Raji (cell line): ENCODE results near the gene GPER1.

Experiments used
- POLR2A ChIP-seq: IDR thresholded peaks from 2 replicates; pipeline ENCODE4 v1.6.1; 2011; ENCODE audit warnings: low read depth, low read length, control low read depth; ENCODE audit not compliant: insufficient read depth

GPER1 gene

DNA sequence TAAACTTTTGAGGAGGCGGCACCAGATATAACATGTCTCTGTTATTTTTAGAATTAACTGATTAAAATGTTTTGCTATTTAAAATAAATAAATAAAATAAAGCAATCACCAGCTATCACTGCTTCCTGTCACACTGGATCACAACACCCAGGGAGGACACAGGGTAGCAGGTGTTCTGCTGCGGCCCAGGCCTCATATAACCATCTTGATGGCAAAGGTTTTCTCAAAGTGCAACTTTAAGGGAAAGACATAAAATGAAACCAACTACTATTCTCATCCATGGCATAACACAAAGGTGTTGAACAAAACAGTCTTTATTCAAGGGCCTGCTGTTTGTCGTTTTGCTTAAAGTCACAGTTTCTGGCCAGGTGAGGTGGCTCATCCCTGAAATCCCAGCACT is 23.2 kb downstream of the GPER1 start:
- no peak for TF ChIP-seq POLR2A

DNA sequence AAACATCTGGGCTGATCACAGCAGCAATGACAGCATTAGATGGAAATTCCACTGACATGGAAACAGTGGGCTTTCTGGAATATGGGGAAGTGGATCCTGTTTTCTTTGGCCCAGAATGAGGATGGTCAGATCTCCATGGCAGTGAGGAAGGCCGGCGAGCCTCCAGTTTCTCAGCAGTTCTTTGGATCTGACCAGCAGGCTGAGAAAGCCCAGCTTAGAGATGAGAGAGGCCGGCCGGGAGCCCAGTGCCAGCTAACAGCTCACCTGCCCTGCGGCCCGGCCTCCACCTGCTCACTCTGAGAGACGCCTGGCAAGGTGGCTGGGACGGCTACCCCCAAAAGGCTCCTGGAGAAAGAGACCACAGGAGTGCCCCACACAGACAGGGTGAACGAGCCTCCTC is 24.2 kb downstream of the GPER1 start:
- TF ChIP-seq POLR2A = no peak

DNA sequence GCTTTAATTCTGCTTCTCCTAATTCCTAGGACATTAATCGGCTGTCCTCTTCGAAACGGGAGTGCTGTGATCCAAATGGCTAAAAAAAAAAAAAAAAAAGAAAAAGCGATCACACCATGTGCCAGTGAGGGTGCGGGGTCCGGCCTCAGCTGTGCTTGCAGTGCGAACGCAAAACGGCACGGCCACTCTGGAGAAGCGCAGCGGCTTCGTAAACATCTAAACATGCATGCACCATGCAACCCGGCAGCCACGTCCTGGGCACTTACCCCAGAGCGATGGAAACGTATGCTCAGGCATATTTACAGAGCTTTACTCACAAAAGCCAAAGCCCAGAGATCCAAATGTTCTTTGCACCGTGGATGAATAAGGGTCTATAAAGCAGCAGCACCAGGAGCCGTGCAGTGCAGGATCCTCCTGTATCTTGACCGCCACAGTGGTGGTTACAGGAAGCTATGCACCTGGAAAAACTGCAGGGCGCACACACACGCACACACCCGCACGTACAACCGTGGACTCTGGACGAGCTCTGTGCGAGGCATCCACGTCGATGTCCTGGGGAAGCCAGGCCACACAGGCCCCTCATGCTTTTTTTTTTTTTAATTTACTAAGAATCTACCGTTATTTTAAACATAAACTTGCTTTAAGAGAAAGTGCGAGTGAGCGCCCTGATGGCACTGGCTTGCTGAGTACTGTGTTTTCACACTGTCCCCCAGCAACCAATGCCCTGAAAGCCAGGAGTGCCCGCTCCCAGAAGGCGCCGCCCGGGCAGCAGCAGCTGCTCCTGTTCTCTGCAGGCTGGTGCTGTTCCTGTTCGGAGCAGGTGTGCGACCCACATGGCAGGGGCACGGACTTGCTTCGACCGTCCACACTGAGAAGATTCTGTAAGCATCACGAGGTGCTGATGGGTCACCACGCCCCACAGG is 25.0 kb downstream of the GPER1 start:
- TF ChIP-seq POLR2A = no peak

DNA sequence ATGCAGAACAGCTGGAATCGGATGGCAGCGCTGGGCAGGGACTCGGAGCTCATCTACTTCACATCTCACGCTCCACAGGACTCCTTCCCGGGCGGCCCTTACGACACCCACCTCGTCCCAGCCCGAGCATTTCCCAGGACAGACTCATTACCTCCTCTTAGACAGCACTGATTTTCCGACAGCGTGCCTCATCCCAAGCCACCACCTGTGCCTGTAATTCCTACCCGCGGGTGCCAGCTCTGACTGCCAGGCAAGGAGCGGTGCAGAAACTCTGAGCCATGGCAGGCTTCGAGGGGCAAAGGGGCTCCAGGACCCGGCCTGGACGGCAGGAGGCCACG is 25.6 kb downstream of the GPER1 start:
- TF ChIP-seq POLR2A = no peak

DNA sequence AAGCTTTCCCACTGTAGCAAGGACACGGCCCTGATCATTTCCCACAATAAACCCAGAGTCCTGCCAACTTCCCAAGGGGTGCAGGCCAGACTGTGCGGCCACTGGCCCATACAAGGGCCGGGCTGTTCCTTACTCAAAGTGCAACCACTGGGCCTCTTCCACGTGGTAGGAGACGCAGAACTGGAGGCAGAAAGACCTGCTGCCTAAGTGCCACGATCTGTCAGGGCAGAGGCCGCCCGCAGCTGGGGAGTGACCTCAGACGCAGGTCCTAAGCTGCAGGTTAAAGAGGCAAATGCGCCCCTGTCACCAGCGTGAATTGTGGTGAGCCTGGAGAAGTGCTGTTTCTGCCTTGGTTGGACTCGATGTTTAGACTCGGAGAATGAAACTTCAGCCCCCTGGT is 26.2 kb downstream of the GPER1 start:
- no peak for TF ChIP-seq POLR2A

DNA sequence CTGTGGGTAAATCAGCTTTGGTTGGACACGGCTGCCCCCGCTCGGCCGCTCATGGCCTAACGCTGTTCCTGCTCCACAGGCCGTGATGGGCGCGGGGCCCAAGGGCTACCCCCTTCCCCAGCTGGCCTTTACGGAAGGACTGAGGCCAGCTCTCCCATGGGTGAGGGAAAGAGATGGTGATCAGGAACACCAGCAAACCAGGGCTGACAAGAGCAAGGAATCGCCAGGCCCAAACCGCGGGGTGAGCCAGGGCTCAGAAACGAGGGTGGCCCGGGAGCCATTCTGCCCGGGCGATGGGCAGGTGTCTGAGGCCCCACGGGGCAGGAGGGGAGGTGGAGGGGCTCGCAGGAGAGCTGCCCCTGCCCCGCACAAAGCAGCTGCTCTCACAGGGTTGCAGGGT is 26.6 kb downstream of the GPER1 start:
- no peak for TF ChIP-seq POLR2A

DNA sequence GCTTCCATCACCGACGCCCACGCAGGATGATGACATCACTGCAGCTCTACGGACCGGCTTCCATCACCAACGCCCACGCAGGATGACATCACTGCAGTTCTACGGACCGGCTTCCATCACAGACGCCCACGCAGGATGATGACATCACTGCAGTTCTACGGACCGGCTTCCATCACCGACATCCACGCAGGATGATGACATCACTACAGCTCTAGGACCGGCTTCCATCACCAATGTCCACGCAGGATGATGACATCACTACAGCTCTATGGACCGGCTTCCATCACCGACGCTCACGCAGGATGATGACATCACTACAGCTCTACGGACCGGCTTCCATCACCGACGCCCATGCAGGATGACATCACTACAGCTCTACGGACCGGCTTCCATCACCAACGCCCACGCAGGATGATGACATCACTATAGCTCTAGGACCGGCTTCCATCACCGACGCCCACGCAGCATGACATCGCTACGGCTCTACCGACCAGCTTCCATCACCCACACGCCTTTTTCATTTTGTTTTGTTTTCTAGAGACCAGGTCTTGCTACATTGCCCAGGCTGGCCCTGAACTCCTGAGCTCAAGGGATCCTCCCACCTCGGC is 29.5 kb downstream of the GPER1 start:
- TF ChIP-seq POLR2A = no peak

DNA sequence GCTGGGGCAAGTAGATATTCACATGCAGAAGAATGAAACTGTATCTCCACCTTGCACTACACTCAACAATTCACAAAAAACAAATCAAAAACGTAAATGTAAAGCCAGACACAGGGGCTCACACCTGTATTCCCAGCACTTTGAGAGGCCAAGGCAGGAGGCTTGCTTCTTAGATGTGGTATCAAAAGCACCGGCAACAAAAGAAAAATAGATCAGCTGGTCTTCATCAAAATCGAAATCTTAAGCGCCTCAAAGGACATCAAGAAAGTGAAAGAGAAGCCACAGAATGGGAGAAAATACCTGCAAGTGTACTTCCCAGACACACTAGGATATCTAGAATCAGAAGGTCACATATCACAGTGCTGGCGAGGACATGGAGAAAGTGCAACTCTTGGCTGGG is 31.3 kb downstream of the GPER1 start:
- TF ChIP-seq POLR2A = no peak

DNA sequence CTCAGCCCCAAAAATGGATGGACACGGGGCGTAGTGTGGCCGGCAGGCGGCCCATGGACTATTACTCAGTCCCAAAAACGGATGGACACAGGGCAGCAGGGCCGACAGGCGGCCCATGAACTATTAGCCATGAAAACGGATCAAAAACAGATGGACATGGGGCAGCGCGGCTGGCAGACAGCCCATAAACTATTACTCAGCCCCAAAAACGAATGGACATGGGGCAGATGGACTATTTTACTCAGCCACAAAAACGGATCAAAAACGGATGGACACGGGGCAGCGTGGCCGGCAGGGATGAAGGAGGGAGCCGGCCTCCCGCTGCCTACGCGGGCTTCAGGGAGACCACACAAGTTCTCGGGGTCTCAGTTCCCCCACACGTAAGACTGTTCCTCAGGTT is 32.9 kb downstream of the GPER1 start:
- no peak for TF ChIP-seq POLR2A

DNA sequence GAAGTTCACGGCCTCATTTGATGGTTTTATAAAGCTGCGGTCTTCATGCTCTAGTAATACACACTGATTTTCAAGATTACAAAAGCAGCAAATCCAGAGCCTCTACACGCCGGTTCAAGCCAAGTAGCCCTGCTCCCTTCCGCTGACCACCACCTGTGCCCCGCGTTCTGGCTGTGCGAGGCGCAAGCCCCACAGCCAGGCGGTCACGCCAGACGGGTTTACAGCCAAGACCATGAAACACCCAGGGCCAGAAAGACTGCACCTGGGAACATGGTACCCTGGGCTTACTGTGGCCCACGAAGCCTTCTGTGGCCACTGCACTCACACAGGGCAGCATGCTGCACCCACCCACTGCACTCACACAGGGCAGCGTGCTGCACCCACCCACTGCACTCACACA is 33.6 kb downstream of the GPER1 start:
- TF ChIP-seq POLR2A = no peak

DNA sequence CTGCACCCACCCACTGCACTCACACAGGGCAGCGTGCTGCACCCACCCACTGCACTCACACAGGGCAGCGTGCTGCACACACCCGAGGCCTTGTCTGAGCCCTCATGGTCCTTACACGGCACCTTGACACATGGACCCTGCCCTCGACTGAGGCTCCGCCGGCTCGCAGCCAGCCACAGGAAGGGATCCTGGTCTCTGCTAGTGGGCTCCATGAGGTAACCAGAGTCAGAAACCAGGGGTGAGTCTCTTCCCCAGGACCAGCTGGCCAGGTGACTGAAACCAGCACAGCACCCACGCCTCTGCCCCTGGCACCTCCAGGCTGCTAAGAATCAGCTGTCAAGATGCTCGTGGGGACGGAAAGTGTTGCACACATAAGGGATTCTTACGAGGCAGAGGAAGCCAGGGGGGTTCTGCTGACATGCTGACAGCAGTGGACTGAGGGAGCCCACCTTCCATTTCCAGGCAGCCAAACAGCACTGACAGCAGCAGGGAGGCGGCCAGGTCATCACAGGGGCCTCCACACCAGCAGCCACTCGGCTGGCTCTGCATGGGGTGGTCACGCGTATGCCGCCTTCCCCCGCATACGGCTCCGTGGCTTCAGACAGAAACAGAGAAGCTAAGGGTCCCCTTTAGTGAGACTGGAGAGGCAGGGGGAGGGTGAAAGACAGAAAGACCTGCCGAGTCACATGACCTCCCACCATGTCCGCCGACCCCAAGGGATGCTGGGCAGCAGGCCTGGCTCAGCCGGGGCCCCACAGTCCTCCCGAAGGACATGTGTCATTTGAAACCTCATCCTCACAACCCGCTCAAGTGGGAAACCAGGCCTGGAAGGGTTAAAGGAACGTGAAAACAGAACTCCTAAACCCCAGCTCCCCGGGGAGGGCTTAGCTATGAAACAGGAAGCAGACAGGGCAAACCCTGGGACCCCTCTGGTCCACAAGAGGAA is 34.2 kb downstream of the GPER1 start:
- no peak for TF ChIP-seq POLR2A

DNA sequence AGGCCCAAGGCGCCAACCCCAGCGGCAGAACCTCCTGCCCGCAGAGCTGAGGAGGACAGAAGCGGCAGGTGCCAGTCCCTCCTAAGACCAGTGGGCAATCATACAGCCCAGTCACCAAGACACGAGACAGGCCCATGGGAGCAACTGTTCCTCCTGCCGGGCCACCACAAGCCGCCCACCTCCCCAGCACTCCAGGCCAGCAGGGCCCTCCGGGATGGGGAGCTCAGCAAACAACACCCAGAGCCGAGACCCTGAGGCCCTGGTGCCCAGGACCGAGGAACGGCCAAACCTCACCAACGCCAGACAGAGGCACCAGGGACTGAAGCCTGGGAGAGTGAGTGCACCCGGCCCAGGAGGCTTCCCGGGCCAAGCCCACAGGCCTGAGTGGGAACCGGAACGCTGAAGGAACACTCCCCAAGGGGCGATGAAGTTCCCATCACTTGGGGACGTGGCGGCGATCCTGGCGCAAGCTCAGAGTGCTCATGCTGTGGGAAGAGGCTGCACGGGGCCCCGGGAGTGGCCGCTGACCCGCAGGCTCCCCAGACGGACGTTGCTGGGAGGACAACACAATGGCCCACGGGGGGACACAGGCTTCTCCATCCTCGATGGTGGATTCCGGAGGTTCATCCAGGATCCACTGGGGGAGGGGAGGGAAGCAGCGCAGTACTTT is 35.1 kb downstream of the GPER1 start:
- TF ChIP-seq POLR2A = no peak

DNA sequence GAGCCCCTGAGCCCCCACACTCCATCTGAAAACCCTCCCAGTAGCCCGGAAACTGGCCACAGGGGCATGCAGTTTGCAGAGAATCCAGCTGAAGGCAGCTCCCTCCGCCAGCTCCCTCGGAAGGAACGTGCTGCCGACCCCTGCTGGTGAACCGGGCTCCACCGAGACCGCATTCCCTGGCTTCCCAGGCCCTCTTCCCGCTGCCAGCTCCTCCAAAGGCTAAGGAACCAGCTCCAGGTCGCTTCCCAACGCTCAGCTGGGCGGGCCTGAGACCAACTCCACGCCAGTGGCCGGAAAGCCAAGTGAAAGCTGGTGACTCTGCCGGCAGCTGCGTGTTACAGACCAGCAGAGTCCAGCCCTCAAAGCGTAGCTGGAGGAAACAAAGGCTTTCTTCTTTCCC is 35.8 kb downstream of the GPER1 start:
- no peak for TF ChIP-seq POLR2A

DNA sequence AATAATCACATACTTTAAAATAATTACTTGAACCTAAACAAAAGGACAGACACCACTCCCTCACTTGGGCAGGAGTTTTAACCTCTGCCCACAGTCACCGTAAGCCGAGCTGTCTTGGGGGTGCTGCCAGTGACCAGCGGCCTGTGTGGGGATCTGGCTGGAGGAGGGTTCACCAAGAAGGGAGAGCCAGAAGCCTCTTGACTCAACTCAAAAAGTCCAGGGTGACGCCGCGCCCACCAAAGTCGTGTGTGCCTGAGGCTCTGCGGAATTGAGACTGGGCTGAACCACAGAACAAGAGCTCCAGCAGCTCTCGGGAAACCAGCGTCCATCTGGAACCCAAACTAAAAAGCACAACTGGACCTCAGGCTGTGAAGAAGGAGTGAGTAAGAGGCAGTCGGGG is 36.3 kb downstream of the GPER1 start:
- no peak for TF ChIP-seq POLR2A
